A549 (cell line): Measurements from ENCODE around the gene SUGCT. TPM values are rescaled to one million over a fixed set of nuclear protein-coding genes. Genes with fewer than 3 reads are reported as not detected.

ENCODE experiments used
- ATAC-seq, 2 experiments: fragments of 200-7000 bp in 1 of 2; fragments of >200 bp in 1 of 2; cut with Nextera tagmentation in 1 of 2; cut with Tn5 transposase in 1 of 2; 3 replicates each; pipeline versions ENCODE4 v1.8.0 to v1.9.1; 2018 to 2020; ENCODE audit warnings: mild to moderate bottlenecking in 1 of 2, moderate library complexity in 1 of 2
- CTCF ChIA-PET: fragments of 300-600 bp; sonication (Branson Sonifier 250); formaldehyde crosslinking; extraction: SDS; loops from one replicate; lab custom pipeline; 2021; ENCODE audit warnings: antibody characterized with exemption, inconsistent platforms; lab: Yijun Ruan, JAX
- POLR2A ChIA-PET: fragments of 350-600 bp; formaldehyde crosslinking; extraction: SDS; loops from one replicate; lab custom pipeline; 2021; ENCODE audit warnings: antibody characterized with exemption, inconsistent platforms; lab: Yijun Ruan, JAX
- DNase-seq, 2 experiments: peaks; one replicate each; pipeline versions ENCODE4 v3.0.0 to v3.0.0-alpha.2; 2011 to 2016; ENCODE audit warnings: low read depth in 1 of 2, low spot score in 1 of 2
- FAIRE-seq: peaks from 2 replicates; lab custom pipeline; 2011; peaks lifted over from hg19 to GRCh38; lab: Jason Lieb, UNC
- H3K27ac ChIP-seq, 2 experiments: fragments of >200 bp; sonication (Bioruptor Twin); formaldehyde crosslinking; 3 replicates each; pipeline ENCODE4 v1.5.1; 2016 to 2017
- H3K4me1 ChIP-seq: fragments of >200 bp; sonication (Bioruptor Twin); formaldehyde crosslinking; 3 replicates; pipeline ENCODE4 v1.6.1; 2016
- H3K4me2 ChIP-seq: fragments of >200 bp; sonication (Bioruptor Twin); formaldehyde crosslinking; 3 replicates; pipeline ENCODE4 v1.6.1; 2016
- H3K4me3 ChIP-seq: fragments of >200 bp; sonication (Bioruptor Twin); formaldehyde crosslinking; 3 replicates; pipeline ENCODE4 v1.5.1; 2016
- H3K9me3 ChIP-seq: fragments of >200 bp; sonication (Bioruptor Twin); formaldehyde crosslinking; 3 replicates; pipeline ENCODE4 v1.6.1; 2016
- CHD4 ChIP-seq: fragments of 200-600 bp; sonication (generic); IDR thresholded peaks from 2 replicates; pipeline ENCODE4 v1.6.1; 2016; ENCODE audit warnings: antibody characterized with exemption, mild to moderate bottlenecking, borderline replicate concordance
- CTCF ChIP-seq: fragments of >200 bp; sonication (Bioruptor Twin); formaldehyde crosslinking; IDR thresholded peaks from 3 replicates; pipeline ENCODE4 v1.5.1; 2016
- E2F6 ChIP-seq: IDR thresholded peaks from 2 replicates; pipeline ENCODE4 v1.6.1; 2012; ENCODE audit warnings: low read depth, borderline replicate concordance
- EHF ChIP-seq: fragments of 250-450 bp; sonication (Bioruptor Pico); IDR thresholded peaks from 2 replicates; pipeline ENCODE4 v1.5.0; 2020; ENCODE audit warnings: mild to moderate bottlenecking
- ELK1 ChIP-seq: fragments of 150-350 bp; IDR thresholded peaks from 2 replicates; pipeline ENCODE4 v1.6.1; 2014; ENCODE audit warnings: low read depth, mild to moderate bottlenecking, low read length
- EP300 ChIP-seq, 2 experiments: fragments of >200 bp; sonication (Bioruptor Twin); formaldehyde crosslinking; IDR thresholded peaks; 2 replicates in 1 of 2; 3 replicates in 1 of 2; pipeline ENCODE4 v1.6.1; 2016 to 2017
- FOSL2 ChIP-seq, 2 experiments: fragments of 450-650 bp in 1 of 2; fragments of >200 bp in 1 of 2; sonication (Bioruptor Twin) in 1 of 2; formaldehyde crosslinking; IDR thresholded peaks; 2 replicates each; pipeline versions ENCODE4 v1.5.0 to v1.6.1; 2016 to 2020; ENCODE audit warnings: mild to moderate bottlenecking in 1 of 2, moderate library complexity in 1 of 2
- GATA3 ChIP-seq: IDR thresholded peaks from 2 replicates; pipeline ENCODE4 v1.6.1; 2012; ENCODE audit warnings: borderline replicate concordance
- HMGXB4 ChIP-seq: fragments of 250-450 bp; sonication (Bioruptor Pico); IDR thresholded peaks from 2 replicates; pipeline ENCODE4 v1.5.0; 2021; ENCODE audit warnings: mild to moderate bottlenecking, moderate library complexity, borderline replicate concordance
- HOXB13 ChIP-seq: fragments of 250-450 bp; sonication (Bioruptor Pico); IDR thresholded peaks from 2 replicates; pipeline ENCODE4 v1.5.0; 2020; ENCODE audit warnings: low read depth, mild to moderate bottlenecking, moderate library complexity
- JUN ChIP-seq, 2 experiments: fragments of >200 bp; sonication (Bioruptor Twin); formaldehyde crosslinking; IDR thresholded peaks; 2 replicates in 1 of 2; 3 replicates in 1 of 2; pipeline ENCODE4 v1.6.1; 2016 to 2017
- NR3C1 ChIP-seq: fragments of >200 bp; sonication (Bioruptor Twin); formaldehyde crosslinking; IDR thresholded peaks from 3 replicates; pipeline ENCODE4 v1.6.1; 2017
- POLR2A ChIP-seq: IDR thresholded peaks from 2 replicates; pipeline ENCODE4 v1.6.1; 2012; ENCODE audit warnings: mild to moderate bottlenecking, low read length
- POLR2AphosphoS2 ChIP-seq: conservative IDR thresholded peaks from 2 replicates; pipeline ENCODE4 v1.6.1; 2012; ENCODE audit warnings: low read length, improper control_type of control experiment, inconsistent platforms
- RAD21 ChIP-seq, 2 experiments: fragments of >200 bp in 1 of 2; sonication (Bioruptor Twin) in 1 of 2; formaldehyde crosslinking in 1 of 2; IDR thresholded peaks in 1 of 2; conservative IDR thresholded peaks in 1 of 2; 2 replicates in 1 of 2; 3 replicates in 1 of 2; pipeline ENCODE4 v1.6.1; 2012 to 2018; ENCODE audit warnings: inconsistent platforms in 1 of 2
- RNF2 ChIP-seq: fragments of 200-600 bp; sonication (generic); IDR thresholded peaks from 2 replicates; pipeline ENCODE4 v1.6.1; 2016; ENCODE audit warnings: low read depth, mild to moderate bottlenecking, antibody characterized with exemption, moderate library complexity, borderline replicate concordance
- SREBF2 ChIP-seq: fragments of 450-650 bp; IDR thresholded peaks from 2 replicates; pipeline ENCODE4 v1.6.1; 2014; ENCODE audit warnings: mild to moderate bottlenecking, moderate library complexity
- TFCP2L1 ChIP-seq: fragments of 250-450 bp; sonication (Bioruptor Pico); IDR thresholded peaks from 2 replicates; pipeline ENCODE4 v1.5.0; 2021; ENCODE audit warnings: mild to moderate bottlenecking
- ZSCAN20 ChIP-seq: fragments of 250-450 bp; sonication (Bioruptor Pico); IDR thresholded peaks from 2 replicates; pipeline ENCODE4 v1.8.0; 2022; ENCODE audit warnings: mild to moderate bottlenecking, moderate library complexity
- WGBS: methylation state at CpG from one replicate; pipeline ENCODE4 v1.1.6; 2017; ENCODE audit errors: missing lambda C conversion rate; 5-methylcytosine and 5-hydroxymethylcytosine counted together
- polyA plus RNA-seq, 4 experiments: library from polyadenylated mRNA; depleted of rRNA in 3 of 4; stranded (reverse); fragments of >200 nt; fragmentation: RNase III in 1 of 4; extraction: RNeasy Plus Mini Kit Qiagen cat#74134 plus additional on column Dnase treatment in 1 of 4; gene quantifications; 2 replicates in 3 of 4; 3 replicates in 1 of 4; pipeline ENCODE4 v1.2.3, GENCODE V29; 2011 to 2017

SUGCT gene
- polyA plus RNA-seq, 2 of the 4 experiments (the other 2 are of a cell fraction): 1.4 to 1.6 TPM

GRCh38 chr7:40182452-40182851 is 47.6 kb downstream of the SUGCT start (continued):
- no peak for TF ChIP-seq HMGXB4 (CRISPR knock-in tag)
- TF ChIP-seq, all 56 proteins: peak for 0

- H3K4me1 ChIP-seq: no peaks in the 10 kb centered on the region
- FAIRE-seq: no peak
- TF ChIP-seq POLR2AphosphoS2: no peak
- no peak for TF ChIP-seq GATA3
- TF ChIP-seq POLR2A: no peak
- no peak for TF ChIP-seq TFCP2L1 (CRISPR knock-in tag)
- TF ChIP-seq CHD4: no peak
- no peak for TF ChIP-seq RAD21 (conservative IDR thresholded peaks at IDR 0.05 in 1 of 2, IDR thresholded peaks at IDR 0.05 in 1 of 2)
- no peak for TF ChIP-seq ZSCAN20 (CRISPR knock-in tag)
- no peak for TF ChIP-seq HOXB13 (CRISPR knock-in tag)
- TF ChIP-seq E2F6: no peak
- no peak for TF ChIP-seq FOSL2 (IDR thresholded peaks at IDR 0.05)
- TF ChIP-seq FOSL2 (CRISPR knock-in tag; IDR thresholded peaks at IDR 0.05): no peak
- no peak for TF ChIP-seq JUN (IDR thresholded peaks at IDR 0.05)
- no peak for TF ChIP-seq CTCF
- TF ChIP-seq EP300 (IDR thresholded peaks at IDR 0.05): no peak
- no peak for TF ChIP-seq ELK1
- TF ChIP-seq SREBF2: no peak
- no peak overlapping the region for H3K4me3 ChIP-seq
- POLR2A ChIA-PET: no interaction called here
- peak in 1 of 2 experiments; percentile 6 for DNase-seq
- H3K27ac ChIP-seq: no peak overlapping the region
- no peak overlapping the region for H3K4me2 ChIP-seq
- CTCF ChIA-PET: interaction anchor here (0.6 kb wide), 1 partner anchor 104 kb away, joined by 3 read pairs; no protein-coding TSS in a partner anchor
- WGBS: 6% methylated on average over 1 of the region's 1 CpG
- H3K9me3 ChIP-seq: no peaks in the 10 kb centered on the region
- peak in 1 of 2 experiments; percentile 67; a peak in 4 of 6 replicates for ATAC-seq
Measured at GRCh38 chr7:40186586-40186985, 51.8 kb downstream of the SUGCT start.

GRCh38 chr7:40192036-40192435 is 57.2 kb downstream of the SUGCT start:
- Histone ChIP-seq H3K4me2 (no peak overlapping the region), H3K4me1 (no peaks in the 10 kb centered on the region), H3K27ac (no peak overlapping the region), H3K4me3 (no peak overlapping the region), H3K9me3 (no peaks in the 10 kb centered on the region)
- no peak for FAIRE-seq
- POLR2A ChIA-PET: no interaction called here
- TF ChIP-seq NR3C1 (no peak), EHF (CRISPR knock-in tag) (no peak), RNF2 (no peak)
- 92% methylated on average over 2 of the region's 2 CpGs for WGBS
- CTCF ChIA-PET: interaction anchor here (0.6 kb wide), 2 partner anchors 12 to 792 kb away, joined by 3 to 4 read pairs; no protein-coding TSS in a partner anchor
- ATAC-seq: no peak
- DNase-seq: no peak
